K562 (cell line): Measurements from ENCODE around the gene SELL. TPM values are rescaled to one million over a fixed set of nuclear protein-coding genes. Genes with fewer than 3 reads are reported as not detected.

Experiments
- AFF1 ChIP-seq, 2 experiments: fragments of 450-650 bp; IDR thresholded peaks; 2 replicates each; pipeline ENCODE4 v1.6.1; 2018; ENCODE audit warnings: mild to moderate bottlenecking in 2 of 2, low read depth in 1 of 2; ENCODE audit not compliant: partially characterized antibody in 2 of 2
- HNRNPK ChIP-seq: fragments of 200-400 bp; formaldehyde crosslinking; IDR thresholded peaks from one replicate; pipeline ENCODE4 v1.6.1; 2018; ENCODE audit warnings: mild to moderate bottlenecking, low read depth, low read length; ENCODE audit not compliant: poor library complexity, severe bottlenecking
- HNRNPL ChIP-seq: fragments of 200-400 bp; formaldehyde crosslinking; IDR thresholded peaks from 2 replicates; pipeline ENCODE4 v1.6.1; 2017; ENCODE audit warnings: low read depth, mild to moderate bottlenecking, low read length
- HNRNPUL1 ChIP-seq: fragments of 200-400 bp; formaldehyde crosslinking; IDR thresholded peaks from 2 replicates; pipeline ENCODE4 v1.6.1; 2017; ENCODE audit warnings: low read length
- MAFK ChIP-seq: IDR thresholded peaks from 2 replicates; pipeline ENCODE4 v1.6.1; 2011; ENCODE audit warnings: low read length, improper control_type of control experiment
- MXI1 ChIP-seq: IDR thresholded peaks from 2 replicates; pipeline ENCODE4 v1.6.1; 2011; ENCODE audit warnings: low read depth, mild to moderate bottlenecking, improper control_type of control experiment, low read length
- ZNF316 ChIP-seq: fragments of 450-650 bp; IDR thresholded peaks from 2 replicates; pipeline ENCODE4 v1.6.1; 2016
- polyA plus RNA-seq, 8 experiments: library from polyadenylated mRNA; depleted of rRNA in 4 of 8; stranded (reverse) in 5 of 8; unstranded in 3 of 8; fragments of >200 nt; fragmentation: Nextera tagmentation in 2 of 8; fragmentation: Illumina TruSeq in 1 of 8; extraction: Ambion mirVana in 2 of 8; extraction: Trizol in 1 of 8; gene quantifications; 2 replicates each; pipeline versions ENCODE4 v1.2.1 to v1.2.3, GENCODE V29; 2011 to 2014; ENCODE audit warnings: inconsistent platforms in 1 of 8, missing spikeins in 1 of 8
- total RNA-seq, 7 experiments: library from RNA; depleted of rRNA in 6 of 7; stranded (reverse); fragments of >200 nt in 6 of 7; fragmentation: Illumina TruSeq in 2 of 7; extraction: Trizol in 2 of 7; gene quantifications; 2 replicates each; pipeline versions ENCODE4 v1.2.1 to v1.2.3, GENCODE V29; 2011 to 2021; ENCODE audit warnings: low replicate concordance in 1 of 7

Gene SELL
- total and polyA plus RNA-seq, 9 of the 15 experiments (the other 6 are each of a cell fraction or from before 2014, with no cell fraction given): 0.51 TPM; not detected in 8

GRCh38 chr1:169704797-169705196 lies 6.6 kb downstream of the SELL start (continued):
- TF ChIP-seq HNRNPK (no peak), HNRNPUL1 (no peak), AFF1 (IDR thresholded peaks at IDR 0.05; ENCODE audit: low read depth in 1 of 2, partially characterized antibody in 2 of 2) (no peak), MXI1 (no peak), ZNF316 (peak; percentile 62), HNRNPL (no peak), MAFK (peak; percentile 8; the same call in 1 of the 2 replicates)
- TF ChIP-seq, all 486 proteins: peak for 4
